GM12892 (cell line): ENCODE data around the gene NTRK1.

Experiments
- DNase-seq: peaks from one replicate; pipeline ENCODE4 v3.0.0; 2011; ENCODE audit not compliant: insufficient read length
- FAIRE-seq: peaks from 2 replicates; lab custom pipeline; 2011; peaks lifted over from hg19 to GRCh38; lab: Jason Lieb, UNC
- POLR2A ChIP-seq: IDR thresholded peaks from 2 replicates; pipeline ENCODE4 v1.6.1; 2011; ENCODE audit warnings: low read depth, low read length, control low read depth
- POLR2AphosphoS5 ChIP-seq: IDR thresholded peaks from 2 replicates; pipeline ENCODE4 v1.6.1; 2011; ENCODE audit warnings: low read depth, low read length, control low read depth
- TAF1 ChIP-seq: IDR thresholded peaks from 2 replicates; pipeline ENCODE4 v1.6.1; 2011; ENCODE audit warnings: low read depth, mild to moderate bottlenecking, control low read depth, low read length, borderline replicate concordance

The NTRK1 gene

GRCh38 chr1:156840186-156840897 lies 20.3 kb upstream of the NTRK1 start:
- TF ChIP-seq POLR2AphosphoS5 (no peak), TAF1 (no peak), POLR2A (no peak)
- DNase-seq: no peak

GRCh38 chr1:156840898-156841279 lies 19.8 kb upstream of the NTRK1 start:
- FAIRE-seq (no peak), DNase-seq (no peak)
- TF ChIP-seq POLR2A (no peak), POLR2AphosphoS5 (no peak), TAF1 (no peak)

More at GRCh38 chr1:156840186-156840897, 20.3 kb upstream of the NTRK1 start:
- no peak for FAIRE-seq

- TF ChIP-seq TAF1 (no peak), POLR2A (no peak), POLR2AphosphoS5 (no peak)
- DNase-seq: no peak
- no peak for FAIRE-seq
Measured at GRCh38 chr1:156841295-156841855, 19.3 kb upstream of the NTRK1 start.

- no peak for DNase-seq
- TF ChIP-seq POLR2AphosphoS5: no peak
- TF ChIP-seq TAF1: no peak
- TF ChIP-seq POLR2A: no peak
- no peak for FAIRE-seq
Measured at GRCh38 chr1:156842618-156843300, 17.9 kb upstream of the NTRK1 start.

- FAIRE-seq: no peak
- DNase-seq: no peak
- no peak for TF ChIP-seq POLR2A
- no peak for TF ChIP-seq POLR2AphosphoS5
- TF ChIP-seq TAF1: no peak
Measured at GRCh38 chr1:156844102-156844501, 16.6 kb upstream of the NTRK1 start.

- DNase-seq (no peak), FAIRE-seq (peak; percentile 9)
- no peak for TF ChIP-seq POLR2A
- TF ChIP-seq TAF1: no peak
Measured at GRCh38 chr1:156844638-156845037, 16.0 kb upstream of the NTRK1 start.

GRCh38 chr1:156845055-156845952 lies 15.4 kb upstream of the NTRK1 start:
- DNase-seq (no peak), FAIRE-seq (no peak)
- TF ChIP-seq TAF1 (no peak), POLR2AphosphoS5 (no peak), POLR2A (no peak)

- DNase-seq (no peak), FAIRE-seq (no peak)
- TF ChIP-seq POLR2A (no peak), TAF1 (no peak), POLR2AphosphoS5 (no peak)
Measured at GRCh38 chr1:156845953-156846545, 14.6 kb upstream of the NTRK1 start.

GRCh38 chr1:156846643-156847042 lies 14.0 kb upstream of the NTRK1 start:
- no peak for FAIRE-seq
- DNase-seq: no peak
- no peak for TF ChIP-seq POLR2AphosphoS5
- no peak for TF ChIP-seq POLR2A
- TF ChIP-seq TAF1: no peak

GRCh38 chr1:156847591-156848460 lies 12.8 kb upstream of the NTRK1 start:
- TF ChIP-seq POLR2AphosphoS5 (no peak), TAF1 (no peak), POLR2A (no peak)
- FAIRE-seq: no peak
- DNase-seq: no peak

GRCh38 chr1:156848461-156849150 lies 12.1 kb upstream of the NTRK1 start:
- TF ChIP-seq POLR2AphosphoS5 (no peak), POLR2A (no peak), TAF1 (no peak)

More at GRCh38 chr1:156848461-156849150, 12.1 kb upstream of the NTRK1 start:
- FAIRE-seq: no peak
- DNase-seq: no peak
